Neutrophil (primary cell): Measurements from ENCODE around the gene TNFAIP3.

ENCODE experiments used
- H3K27ac ChIP-seq: fragments of 200-600 bp; sonication (generic); 2 replicates; pipeline ENCODE4 v1.5.1; 2016; ENCODE audit warnings: mild to moderate bottlenecking, moderate library complexity
- H3K27me3 ChIP-seq: fragments of 200-600 bp; sonication (generic); 2 replicates; pipeline ENCODE4 v1.6.0; 2016; ENCODE audit warnings: mild to moderate bottlenecking
- H3K36me3 ChIP-seq: fragments of 200-600 bp; sonication (generic); 2 replicates; pipeline ENCODE4 v1.5.1; 2017
- H3K4me1 ChIP-seq, 2 experiments: fragments of 200-600 bp in 1 of 2; sonication (generic) in 1 of 2; 1 replicate in 1 of 2; 2 replicates in 1 of 2; pipeline versions ENCODE4 v1.5.1 to v1.6.1; 2013 to 2016; ENCODE audit warnings: low read depth in 1 of 2, low read length in 1 of 2, mild to moderate bottlenecking in 1 of 2, moderate library complexity in 1 of 2; ENCODE audit not compliant: control insufficient read depth in 1 of 2, insufficient read depth in 1 of 2
- H3K4me3 ChIP-seq, 2 experiments: fragments of 200-600 bp in 1 of 2; sonication (generic) in 1 of 2; 1 replicate in 1 of 2; 2 replicates in 1 of 2; pipeline ENCODE4 v1.5.1; 2013 to 2016; ENCODE audit warnings: low read depth in 1 of 2, low read length in 1 of 2, mild to moderate bottlenecking in 1 of 2, moderate library complexity in 1 of 2
- H3K9me3 ChIP-seq: fragments of 200-600 bp; sonication (generic); 2 replicates; pipeline ENCODE4 v1.5.1; 2016
- TF ChIP-seq, protein P1 (sequence below): fragments of 200-600 bp; sonication (generic); IDR thresholded peaks from 2 replicates; pipeline ENCODE4 v1.5.1; 2016; ENCODE audit warnings: antibody characterized with exemption

Gene TNFAIP3

DNA sequence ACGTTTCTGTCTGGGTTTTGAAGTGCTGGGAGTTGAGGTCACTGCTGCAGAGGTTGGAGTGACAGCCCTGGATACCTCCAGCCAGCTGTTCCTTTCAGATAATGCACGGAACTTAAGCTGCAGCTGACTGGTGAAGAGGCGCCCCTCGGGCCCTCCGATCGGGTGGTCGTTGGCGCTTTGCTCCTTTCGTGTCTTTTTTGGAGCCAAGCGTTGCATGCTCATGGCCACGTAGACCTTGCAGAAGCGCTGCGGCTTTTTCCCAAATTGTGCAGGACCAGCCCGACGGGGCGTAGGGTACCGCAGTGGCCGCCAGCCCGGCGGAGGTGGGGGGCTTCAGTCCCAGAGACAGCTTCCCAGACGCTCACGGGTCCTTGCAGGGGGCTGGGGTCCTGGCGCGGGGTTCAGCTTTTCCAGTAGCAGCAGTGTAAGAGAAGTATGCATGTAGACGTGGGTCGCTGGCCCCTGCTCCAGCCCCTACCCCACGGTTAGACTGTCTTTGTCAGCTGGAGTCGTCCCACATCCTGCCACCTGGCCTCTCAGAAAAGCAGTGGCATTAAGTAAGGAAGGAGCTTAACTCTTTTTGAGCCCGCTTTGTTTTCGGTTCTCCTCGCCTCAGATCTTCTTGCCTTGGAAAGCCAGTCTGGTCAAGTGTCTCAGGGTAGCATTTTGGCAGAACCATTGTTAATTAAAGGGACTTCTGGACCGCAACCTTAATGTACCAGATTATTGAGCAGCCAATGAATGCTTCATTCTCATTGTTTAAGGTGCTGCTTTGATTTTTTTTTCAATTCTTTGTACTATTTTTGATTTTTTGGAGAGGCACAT is 838 bp downstream of the TNFAIP3 start:
- Histone ChIP-seq H3K36me3 (peaks cover 12% of the 10 kb centered on the region), H3K4me3 (peak overlapping the region; percentile 87 to 99), H3K27ac (peak overlapping the region; percentile 97), H3K9me3 (no peaks in the 10 kb centered on the region), H3K4me1 (peaks cover 59 to 61% of the 10 kb centered on the region in 2 experiments), H3K27me3 (no peaks in the 10 kb centered on the region)
- TF ChIP-seq, protein P1, sequence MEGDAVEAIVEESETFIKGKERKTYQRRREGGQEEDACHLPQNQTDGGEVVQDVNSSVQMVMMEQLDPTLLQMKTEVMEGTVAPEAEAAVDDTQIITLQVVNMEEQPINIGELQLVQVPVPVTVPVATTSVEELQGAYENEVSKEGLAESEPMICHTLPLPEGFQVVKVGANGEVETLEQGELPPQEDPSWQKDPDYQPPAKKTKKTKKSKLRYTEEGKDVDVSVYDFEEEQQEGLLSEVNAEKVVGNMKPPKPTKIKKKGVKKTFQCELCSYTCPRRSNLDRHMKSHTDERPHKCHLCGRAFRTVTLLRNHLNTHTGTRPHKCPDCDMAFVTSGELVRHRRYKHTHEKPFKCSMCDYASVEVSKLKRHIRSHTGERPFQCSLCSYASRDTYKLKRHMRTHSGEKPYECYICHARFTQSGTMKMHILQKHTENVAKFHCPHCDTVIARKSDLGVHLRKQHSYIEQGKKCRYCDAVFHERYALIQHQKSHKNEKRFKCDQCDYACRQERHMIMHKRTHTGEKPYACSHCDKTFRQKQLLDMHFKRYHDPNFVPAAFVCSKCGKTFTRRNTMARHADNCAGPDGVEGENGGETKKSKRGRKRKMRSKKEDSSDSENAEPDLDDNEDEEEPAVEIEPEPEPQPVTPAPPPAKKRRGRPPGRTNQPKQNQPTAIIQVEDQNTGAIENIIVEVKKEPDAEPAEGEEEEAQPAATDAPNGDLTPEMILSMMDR: no peak

DNA sequence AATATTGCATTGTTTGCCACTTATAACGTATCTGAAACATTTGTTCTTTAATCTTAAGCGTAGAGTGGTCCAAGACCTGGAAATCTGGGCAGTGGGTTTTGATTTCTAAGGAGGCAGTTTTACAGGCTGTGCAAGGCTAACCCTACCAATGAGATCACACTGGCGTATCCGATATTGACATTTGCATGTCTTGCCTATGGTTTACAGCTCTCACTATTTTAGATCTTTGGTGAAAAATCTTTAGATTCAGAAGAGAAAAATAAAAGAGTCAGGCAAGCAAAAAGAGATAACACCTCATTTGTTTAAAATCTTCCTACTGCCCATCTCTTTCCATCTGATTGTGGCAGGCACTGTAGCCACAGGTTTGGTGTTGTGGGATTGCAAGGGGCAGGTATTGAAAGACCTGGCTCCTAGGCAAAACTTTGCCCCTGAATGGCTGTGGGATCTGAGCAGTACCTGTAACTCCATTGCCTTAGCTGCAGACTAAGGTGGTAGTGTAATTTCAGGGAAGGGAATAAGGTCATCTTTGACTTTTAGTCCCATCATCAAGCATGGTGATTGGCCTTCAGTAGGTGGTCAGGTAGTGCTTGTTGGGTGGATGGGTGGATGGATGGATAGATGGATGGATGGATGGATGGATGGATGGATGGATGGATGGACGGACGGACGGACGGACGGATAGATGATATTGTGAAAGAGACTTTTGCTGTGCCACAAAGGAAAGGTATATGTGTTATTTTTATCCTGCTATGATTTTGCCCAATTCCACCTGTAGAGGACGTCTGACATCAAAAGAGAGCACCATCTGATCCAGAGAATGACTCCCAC is 1.9 kb downstream of the TNFAIP3 start:
- Histone ChIP-seq H3K27me3 (no peaks in the 10 kb centered on the region), H3K9me3 (no peaks in the 10 kb centered on the region), H3K4me3 (peak overlapping the region; percentile 87 to 99), H3K4me1 (peaks cover 69 to 72% of the 10 kb centered on the region in 2 experiments), H3K36me3 (peaks cover 12% of the 10 kb centered on the region), H3K27ac (peak overlapping the region; percentile 97)
- TF ChIP-seq, protein P1: no peak

DNA sequence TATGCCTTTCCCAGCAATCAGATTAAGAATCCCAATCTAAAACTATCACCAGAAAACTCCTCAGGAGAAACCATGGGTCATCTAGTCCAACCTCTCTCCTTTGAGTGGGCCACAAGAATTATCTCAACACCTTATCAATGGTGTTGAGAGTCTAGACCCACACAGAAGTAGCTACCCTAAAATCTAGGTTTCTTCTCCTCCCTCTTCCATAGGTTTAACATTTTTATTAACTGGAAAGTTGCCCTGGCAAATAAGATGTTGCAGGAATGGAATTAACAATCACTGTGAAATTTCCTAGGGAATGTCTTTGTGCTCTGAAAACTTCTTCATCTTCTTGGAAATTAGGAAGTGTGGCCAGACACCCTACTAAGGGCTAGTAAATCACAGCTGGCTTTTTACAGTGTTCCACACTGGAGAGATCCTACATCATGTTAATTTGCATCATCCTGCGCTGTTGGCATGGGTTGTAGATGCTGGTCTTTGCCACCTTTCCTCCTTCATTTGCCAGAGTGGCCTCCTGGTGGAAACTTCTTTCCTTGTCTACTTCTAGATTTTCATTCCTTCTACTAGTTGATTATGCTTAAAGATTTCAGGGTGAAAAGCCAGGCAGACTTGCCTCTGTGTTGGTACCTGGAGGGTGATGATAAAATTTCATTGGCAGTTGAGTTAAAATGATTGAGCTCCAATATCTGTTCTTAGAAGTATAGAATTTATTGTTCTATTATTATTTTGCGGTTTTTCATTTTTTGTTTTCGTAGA is 2.7 kb downstream of the TNFAIP3 start:
- H3K4me1 ChIP-seq: peaks cover 77 to 80% of the 10 kb centered on the region in 2 experiments
- H3K27ac ChIP-seq: peak overlapping the region; percentile 26
- H3K4me3 ChIP-seq: peak overlapping the region in 1 of 2 experiments; percentile 99
- H3K36me3 ChIP-seq: peaks cover 13% of the 10 kb centered on the region
- H3K9me3 ChIP-seq: no peaks in the 10 kb centered on the region
- H3K27me3 ChIP-seq: no peaks in the 10 kb centered on the region
- TF ChIP-seq, protein P1: no peak

DNA sequence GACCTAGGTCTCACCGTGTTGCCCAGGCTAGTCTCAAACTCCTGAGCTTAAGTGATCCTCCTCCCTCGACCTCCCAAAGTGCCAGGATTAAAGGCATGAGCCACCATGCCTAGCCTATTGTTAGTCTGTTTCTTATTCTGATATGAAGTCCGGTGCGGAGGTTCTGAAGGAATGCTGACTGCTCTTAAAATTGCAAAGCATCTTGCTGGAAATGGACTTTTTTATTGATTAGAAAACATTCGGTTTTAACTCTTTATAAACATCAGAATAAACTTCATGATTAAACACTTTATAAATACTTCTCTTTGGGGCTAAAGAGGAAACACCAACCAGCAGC is 3.2 kb downstream of the TNFAIP3 start:
- H3K27me3 ChIP-seq: no peaks in the 10 kb centered on the region
- H3K36me3 ChIP-seq: peaks cover 18% of the 10 kb centered on the region
- H3K4me1 ChIP-seq: peaks cover 79 to 85% of the 10 kb centered on the region in 2 experiments
- TF ChIP-seq, protein P1: no peak
- H3K27ac ChIP-seq: peak overlapping the region; percentile 80
- peak overlapping the region in 1 of 2 experiments; percentile 99 for H3K4me3 ChIP-seq
- no peaks in the 10 kb centered on the region for H3K9me3 ChIP-seq

DNA sequence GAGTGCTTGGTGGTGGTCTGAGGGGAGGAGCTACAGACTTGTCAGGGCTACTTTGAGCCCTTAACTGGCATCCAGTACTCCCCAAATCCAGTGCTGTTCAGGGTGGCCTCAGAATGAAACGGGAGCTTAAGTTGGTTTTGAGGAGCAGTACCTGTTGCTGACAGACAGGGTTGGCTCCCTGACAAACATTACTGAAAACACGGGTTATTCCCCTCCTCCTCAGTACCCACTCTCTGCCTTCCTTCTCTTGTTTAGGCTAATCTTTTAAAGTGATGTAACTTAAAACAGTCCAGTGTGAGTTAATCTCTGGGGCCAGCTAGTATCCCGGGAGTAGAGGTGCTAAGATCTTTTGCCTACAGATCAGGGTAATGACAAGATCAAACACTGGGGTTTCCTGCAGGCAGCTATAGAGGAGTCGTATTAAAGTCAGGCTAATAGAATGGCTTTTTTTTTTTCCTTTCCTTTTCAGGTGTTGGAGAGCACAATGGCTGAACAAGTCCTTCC is 3.7 kb downstream of the TNFAIP3 start:
- H3K9me3 ChIP-seq: no peaks in the 10 kb centered on the region
- peak overlapping the region; percentile 80 for H3K27ac ChIP-seq
- H3K27me3 ChIP-seq: no peaks in the 10 kb centered on the region
- peaks cover 74 to 85% of the 10 kb centered on the region in 2 experiments for H3K4me1 ChIP-seq
- peaks cover 23% of the 10 kb centered on the region for H3K36me3 ChIP-seq
- peak overlapping the region in 1 of 2 experiments; percentile 99 for H3K4me3 ChIP-seq
- TF ChIP-seq, protein P1: no peak
